Islet of Langerhans (tissue), 1 donor: ENCODE measurements around the gene ERG.

Experiments used
- FAIRE-seq: peaks from one replicate; lab custom pipeline; 2011; peaks lifted over from hg19 to GRCh38; lab: Jason Lieb, UNC

ERG gene

GRCh38 chr21:38356883-38357625, 141.2 kb downstream of the ERG start:
- no peak for FAIRE-seq

DNA sequence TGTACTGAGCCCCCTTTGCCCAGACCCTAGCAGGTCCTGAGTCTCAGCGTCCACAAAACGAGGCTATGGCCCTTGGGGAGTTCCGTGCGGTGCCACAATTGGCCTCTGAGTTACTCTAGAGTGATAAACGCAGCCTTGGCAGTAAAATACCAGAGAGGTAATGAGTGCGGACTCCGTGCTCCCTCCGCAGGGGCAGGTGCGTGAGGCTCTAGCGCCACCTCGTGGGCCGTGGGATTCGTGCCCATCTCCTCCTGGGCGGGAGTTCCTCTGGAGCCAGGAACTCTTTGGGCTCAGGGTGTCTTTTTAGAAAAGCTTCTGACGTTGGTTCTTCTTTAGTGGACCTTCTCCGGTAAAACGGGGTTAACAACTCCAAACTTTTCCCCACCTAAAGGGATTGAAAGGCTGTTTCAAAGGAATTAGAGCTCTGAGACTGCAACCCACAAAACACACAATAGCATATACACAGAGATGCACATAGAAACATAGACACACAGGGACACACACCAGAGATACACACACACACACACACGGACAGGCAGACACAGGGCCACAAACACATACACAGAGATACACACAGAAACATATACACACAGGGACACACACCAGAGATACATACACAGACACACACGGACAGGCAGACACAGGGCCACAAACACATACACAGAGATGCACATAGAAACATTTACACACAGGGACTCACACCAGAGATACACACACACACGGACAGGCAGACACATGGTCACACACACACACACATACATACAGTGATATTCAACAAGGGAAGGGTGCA, 142.1 kb downstream of the ERG start:
- peak; percentile 17 for FAIRE-seq

- FAIRE-seq: no peak
Measured at GRCh38 chr21:38355353-38355752, 142.9 kb downstream of the ERG start.

GRCh38 chr21:38354746-38355145, 143.5 kb downstream of the ERG start:
- no peak for FAIRE-seq

DNA sequence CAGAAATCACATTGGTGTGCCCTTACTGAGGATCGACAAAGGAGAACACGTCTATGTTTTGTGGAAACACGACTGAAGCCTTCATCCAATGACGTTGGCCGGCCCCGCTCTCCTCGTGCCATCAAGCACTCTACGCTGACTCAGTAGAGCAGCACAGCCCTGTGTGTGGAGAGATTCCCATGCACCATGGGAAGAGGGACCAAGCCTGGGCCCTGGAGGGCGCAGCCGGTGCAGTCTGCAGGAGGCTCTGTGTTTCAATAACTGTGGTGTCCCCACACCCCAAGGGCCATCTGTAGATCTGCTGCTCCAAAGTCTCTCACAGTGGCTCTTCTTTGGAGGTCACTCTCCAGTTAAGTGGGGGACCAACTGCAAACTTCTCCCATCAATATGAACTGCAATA, 144.0 kb downstream of the ERG start:
- no peak for FAIRE-seq

DNA sequence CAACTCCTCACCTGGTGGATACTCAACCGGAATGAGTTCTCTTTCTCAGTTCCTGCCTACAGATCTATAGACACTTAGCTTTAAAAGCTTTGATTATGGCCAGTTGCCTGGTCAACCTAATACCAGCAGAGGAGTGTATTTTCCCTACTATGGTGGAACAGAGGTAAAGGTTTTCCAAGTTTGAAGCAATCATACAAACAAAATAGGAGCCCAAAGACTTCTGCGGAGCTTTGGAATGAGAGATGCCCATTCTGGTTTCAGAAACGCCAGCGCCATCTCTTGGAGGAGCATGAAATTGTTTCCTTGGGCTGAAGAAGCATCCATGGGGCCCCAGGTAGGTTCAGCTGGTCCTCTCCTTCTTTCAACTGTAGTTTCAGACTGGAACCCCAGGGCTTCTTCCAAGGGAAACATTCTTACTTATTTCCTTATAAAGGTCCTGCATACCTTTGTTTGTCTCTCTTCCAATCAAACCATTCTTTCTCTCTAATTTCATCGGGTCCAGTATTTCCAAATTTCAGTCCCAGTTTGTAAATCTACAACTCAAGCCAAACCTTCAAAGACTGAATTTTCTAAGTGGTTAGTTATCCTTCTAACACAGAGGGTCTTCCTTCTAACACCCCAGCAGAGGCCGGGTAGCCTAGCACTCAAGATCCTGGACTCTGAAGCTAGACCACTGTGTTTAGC, 145.6 kb downstream of the ERG start:
- no peak for FAIRE-seq

GRCh38 chr21:38351961-38352521, 146.2 kb downstream of the ERG start:
- FAIRE-seq: no peak

DNA sequence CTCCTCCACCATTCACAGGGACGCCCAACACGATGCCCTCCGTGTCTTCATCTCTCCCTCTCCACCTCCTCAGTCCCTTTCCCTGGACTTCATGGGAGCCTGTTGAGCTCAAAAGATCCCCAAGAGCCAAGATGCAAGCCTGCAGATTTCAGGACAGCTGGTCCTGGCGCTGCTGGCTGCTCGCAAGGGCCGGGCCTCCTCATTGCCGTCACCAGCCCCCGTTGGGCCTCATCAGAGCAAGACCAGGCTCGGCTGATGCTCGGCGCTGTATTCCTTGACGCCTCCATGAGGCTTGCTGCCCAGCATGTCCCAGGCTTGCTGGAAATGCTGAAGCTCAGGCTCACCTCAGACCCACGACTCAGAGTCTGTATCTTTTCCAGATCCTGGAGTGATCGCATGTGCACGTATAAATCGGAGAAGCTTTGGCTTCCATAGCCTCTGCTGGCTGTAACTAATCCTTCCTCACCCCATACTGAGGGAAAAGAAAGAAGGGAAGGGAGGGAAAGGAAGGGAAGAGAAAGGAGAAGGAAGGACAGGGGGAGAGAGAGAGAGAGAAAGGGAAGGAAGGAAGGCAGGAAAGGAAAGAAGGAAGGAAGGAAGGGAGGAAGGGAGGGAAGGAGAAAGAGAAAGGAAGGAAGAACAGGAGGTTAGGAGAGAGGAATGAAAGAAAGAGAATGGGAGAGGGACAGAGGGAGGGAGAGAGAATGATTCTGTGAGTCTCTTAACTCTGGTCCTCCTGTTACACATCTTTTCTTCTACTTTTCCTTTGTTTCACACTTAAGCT, 146.9 kb downstream of the ERG start:
- no peak for FAIRE-seq

GRCh38 chr21:38350684-38351083, 147.6 kb downstream of the ERG start:
- FAIRE-seq: no peak

GRCh38 chr21:38349977-38350376, 148.3 kb downstream of the ERG start:
- no peak for FAIRE-seq

- FAIRE-seq: no peak
Measured at GRCh38 chr21:38349111-38349746, 149.0 kb downstream of the ERG start.

- no peak for FAIRE-seq
Measured at GRCh38 chr21:38346286-38346685, 152.0 kb downstream of the ERG start.

DNA sequence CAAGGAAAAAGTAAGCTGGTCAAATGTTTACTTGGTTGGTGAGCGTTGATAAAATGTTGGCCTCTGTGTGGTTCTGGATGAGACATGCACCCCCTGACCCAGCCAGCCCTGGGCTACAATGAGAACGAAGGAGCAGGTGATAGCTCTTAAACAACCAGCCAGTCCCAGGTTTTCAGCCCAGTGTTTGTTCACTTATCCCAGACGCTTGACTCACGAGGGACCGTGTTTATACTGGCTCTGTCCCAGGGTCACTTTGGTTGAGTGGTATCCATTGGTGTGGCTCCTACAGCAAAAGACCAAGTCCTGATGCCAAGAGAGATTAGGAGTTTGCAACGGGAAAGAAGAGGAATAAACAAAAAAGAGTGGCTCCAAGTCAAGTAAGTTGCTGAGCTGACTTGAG, 154.6 kb downstream of the ERG start:
- FAIRE-seq: no peak

DNA sequence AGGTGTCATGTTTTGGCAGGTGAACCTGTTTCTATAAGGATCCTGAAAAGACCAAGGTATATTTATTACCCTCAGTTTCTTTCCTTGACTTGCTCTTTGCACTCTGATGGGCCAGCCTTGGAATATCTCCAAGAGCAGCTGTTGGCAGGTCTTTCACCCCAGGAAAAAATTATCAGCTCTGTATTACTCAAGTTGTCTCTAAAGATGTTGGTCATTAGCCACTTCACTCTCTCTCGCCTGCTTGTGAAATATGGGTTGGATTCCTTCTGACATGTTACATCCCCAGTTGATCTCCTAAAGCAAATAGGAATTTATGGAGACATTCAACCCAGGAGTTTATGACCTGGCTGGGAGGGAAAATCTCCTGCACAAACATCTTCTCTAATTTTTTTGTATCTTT, 155.5 kb downstream of the ERG start:
- no peak for FAIRE-seq

DNA sequence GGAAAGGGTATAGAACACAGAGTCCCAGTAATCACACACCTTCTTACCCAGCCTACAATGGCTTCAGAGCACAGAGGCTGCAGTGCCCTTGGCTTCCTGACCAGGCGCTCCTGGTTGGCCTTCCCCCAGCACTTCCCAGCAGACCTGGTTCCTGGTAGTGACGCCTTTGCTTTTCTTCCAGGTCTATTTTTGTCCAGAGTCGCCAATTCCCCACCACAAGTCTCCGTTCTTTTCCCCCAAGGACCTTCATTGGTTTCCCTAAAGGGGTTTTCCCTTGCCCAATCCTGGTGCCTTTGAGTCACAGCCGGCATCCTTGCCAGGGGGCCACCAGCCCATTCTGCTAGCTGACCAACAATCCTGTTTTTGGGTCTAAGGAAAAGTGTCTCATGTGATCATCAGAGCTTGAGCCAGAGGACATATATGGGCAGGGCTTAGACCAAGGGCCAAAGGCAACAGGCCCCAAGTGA, 156.7 kb downstream of the ERG start:
- FAIRE-seq: no peak

- no peak for FAIRE-seq
Measured at GRCh38 chr21:38340131-38340530, 158.1 kb downstream of the ERG start.

- FAIRE-seq: no peak
Measured at GRCh38 chr21:38337793-38338192, 160.5 kb downstream of the ERG start.

GRCh38 chr21:38334866-38335265, 163.4 kb downstream of the ERG start:
- no peak for FAIRE-seq

DNA sequence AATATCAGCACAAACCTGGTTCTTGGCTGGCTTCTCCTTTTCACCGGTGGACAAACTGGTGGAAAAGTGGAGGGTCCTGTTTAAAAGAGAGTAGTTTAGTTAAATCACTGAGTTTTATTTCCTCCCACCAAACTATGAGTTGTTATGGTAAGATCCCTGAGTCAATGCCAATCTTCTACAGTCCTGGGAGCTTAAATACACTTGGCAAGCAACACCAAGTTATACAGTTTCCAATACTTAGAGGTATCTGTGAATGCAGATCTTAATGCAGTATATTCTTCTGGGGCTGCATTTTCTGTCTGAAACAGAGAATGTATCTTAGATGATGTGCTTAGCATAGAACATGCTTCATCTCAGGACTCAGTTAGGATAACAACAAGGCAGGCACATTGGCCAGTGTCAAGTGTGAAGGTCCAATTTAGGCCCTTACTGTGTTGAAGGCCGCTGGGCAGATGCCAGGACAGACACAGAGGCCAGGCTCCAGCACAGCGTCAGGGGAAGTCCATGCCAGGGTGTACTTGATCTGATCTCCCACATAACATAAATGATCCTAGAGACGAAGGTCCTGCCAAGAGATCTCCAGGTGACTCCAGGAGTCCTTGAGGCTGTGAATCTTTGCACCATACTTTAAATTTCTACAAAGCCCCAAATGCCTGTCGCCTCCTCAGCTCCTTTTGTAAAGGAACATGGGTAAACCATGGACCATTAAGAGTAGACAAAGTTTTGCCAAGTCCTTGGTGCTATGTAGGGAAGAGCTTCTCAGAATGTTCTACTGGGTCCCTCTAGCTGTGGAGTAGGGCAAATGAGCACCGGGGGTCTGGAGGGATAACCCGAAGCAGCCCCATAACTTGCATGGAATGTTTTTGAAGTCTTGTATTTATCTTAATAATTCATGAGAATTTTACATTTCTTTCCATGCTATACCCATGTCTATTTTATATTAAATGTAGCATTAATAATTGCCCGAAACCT, 164.7 kb downstream of the ERG start:
- FAIRE-seq: no peak

DNA sequence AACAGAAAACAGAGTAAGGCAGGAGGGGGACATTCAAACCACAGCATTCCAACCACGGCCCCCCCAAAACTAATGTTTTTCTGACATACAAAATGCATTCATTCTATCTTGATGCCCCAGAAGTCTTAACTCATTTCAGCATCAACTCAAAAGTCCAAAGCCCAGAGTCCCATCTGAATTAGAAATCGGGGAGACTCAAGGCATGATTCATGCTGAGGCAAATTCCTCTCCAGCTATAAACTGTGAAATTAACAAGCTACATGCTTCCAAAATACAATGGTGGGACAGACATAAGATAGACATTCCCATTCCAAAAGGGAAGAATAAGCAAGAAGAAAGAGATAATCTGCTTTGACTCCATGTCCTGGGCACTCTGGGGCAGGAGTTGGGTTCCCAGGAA, 167.6 kb downstream of the ERG start:
- no peak for FAIRE-seq
